NCI-H146 treated with DMSO at 0.1 percent for 48 hours (cell line): ENCODE measurements around the gene PARP3.
A peak's percentile ranks its signal among the peaks of the same experiment; 100 is the strongest.

Source experiments
- DNase-seq: peaks from one replicate; lab custom pipeline; 2025; ENCODE audit not compliant: unreplicated experiment; lab: John Stamatoyannopoulos, UW

Gene PARP3

GRCh38 chr3:51966016-51966415 lies 23.9 kb downstream of the PARP3 start:
- no peak for DNase-seq

GRCh38 chr3:51966486-51966885 lies 24.3 kb downstream of the PARP3 start:
- DNase-seq, result no peak

- no peak for DNase-seq
Measured at GRCh38 chr3:51966922-51967383, 24.8 kb downstream of the PARP3 start.

- DNase-seq, result no peak
Measured at GRCh38 chr3:51967384-51968169, 25.4 kb downstream of the PARP3 start, which contains the start of gene PCBP4. TSS of gene PCBP4 (minus strand) at chr3:51967454. CDS start at chr3:51961240, 6,214 bp downstream.

GRCh38 chr3:51968170-51968775 lies 26.1 kb downstream of the PARP3 start:
- DNase-seq, result no peak

GRCh38 chr3:51968883-51969678 lies 26.9 kb downstream of the PARP3 start:
- DNase-seq, result no peak

- no peak for DNase-seq
Measured at GRCh38 chr3:51969841-51970240, 27.7 kb downstream of the PARP3 start.

GRCh38 chr3:51970606-51971300 lies 28.6 kb downstream of the PARP3 start:
- no peak for DNase-seq

GRCh38 chr3:51971350-51971749 lies 29.2 kb downstream of the PARP3 start:
- no peak for DNase-seq

GRCh38 chr3:51974277-51974962 lies 32.3 kb downstream of the PARP3 start:
- DNase-seq, result no peak

- DNase-seq, result no peak
Measured at GRCh38 chr3:51974963-51975851, 33.0 kb downstream of the PARP3 start, which contains the start of gene ABHD14A. TSS of gene ABHD14A (plus strand) at chr3:51975064. CDS start at chr3:51975136, 72 bp downstream.

- DNase-seq, result peak; percentile 18
Measured at GRCh38 chr3:51975852-51976549, 33.8 kb downstream of the PARP3 start.

- no peak for DNase-seq
Measured at GRCh38 chr3:51977446-51978142, 35.4 kb downstream of the PARP3 start.

GRCh38 chr3:51978143-51978502 lies 36.0 kb downstream of the PARP3 start:
- DNase-seq, result no peak

GRCh38 chr3:51980253-51980652 lies 38.1 kb downstream of the PARP3 start:
- DNase-seq, result no peak

- peak; percentile 36 for DNase-seq
Measured at GRCh38 chr3:51982352-51982837, 40.2 kb downstream of the PARP3 start.

- no peak for DNase-seq
Measured at GRCh38 chr3:51982838-51983577, 40.8 kb downstream of the PARP3 start, which contains the start of gene ACY1. TSS of gene ACY1 (plus strand) at chr3:51983535. CDS start at chr3:51984065, 530 bp downstream.
